Naive thymus-derived CD8-positive, alpha-beta T cell (primary cell): ENCODE results near the gene GRM5. TPM values are rescaled to one million over a fixed set of nuclear protein-coding genes. Genes with fewer than 3 reads are reported as not detected.
A peak's percentile ranks its signal among the peaks of the same experiment; 100 is the strongest.

Experiments
- ATAC-seq, 2 donors: fragments of 150-1000 bp; cut with Tn5 transposase in 1 of 2; sonication (Bioruptor Pico), chemical (Tn5 transposase) in 1 of 2; 1 replicate in 1 of 2; 2 replicates in 1 of 2; pipeline ENCODE4 v1.10.0; 2021; ENCODE audit warnings: mild to moderate bottlenecking in 2 of 2, moderate library complexity in 2 of 2
- POLR2A ChIA-PET: fragments of 350-600 bp; sonication (Branson Sonifier 250); formaldehyde crosslinking; loops from one replicate; lab custom pipeline; 2021; ENCODE audit warnings: antibody characterized with exemption; lab: Charles Lee
- DNase-seq, 10 donors: peaks; one replicate each; pipeline versions ENCODE4 v3.0.0 to v3.0.0-alpha.2; 2020 to 2022
- H3K27ac Mint-ChIP-seq, 10 donors: one replicate each; pipeline ENCODE4 v1.8.0; 2020 to 2022; ENCODE audit warnings: mild to moderate bottlenecking in 10 of 10, mixed read lengths in 10 of 10, moderate library complexity in 4 of 10, inconsistent platforms in 1 of 10
- H3K27me3 Mint-ChIP-seq, 5 donors: one replicate each; pipeline ENCODE4 v1.8.0; 2021 to 2022; ENCODE audit warnings: mixed read lengths in 5 of 5
- H3K36me3 Mint-ChIP-seq, 3 donors: one replicate each; pipeline ENCODE4 v1.8.0; 2020 to 2022; ENCODE audit warnings: mixed read lengths in 3 of 3, mild to moderate bottlenecking in 2 of 3, inconsistent platforms in 1 of 3
- H3K4me1 Mint-ChIP-seq, 4 donors: one replicate each; pipeline ENCODE4 v1.8.0; 2021 to 2022; ENCODE audit warnings: mixed read lengths in 4 of 4
- H3K4me3 Mint-ChIP-seq, 10 donors: one replicate each; pipeline ENCODE4 v1.8.0; 2020 to 2022; ENCODE audit warnings: mild to moderate bottlenecking in 10 of 10, mixed read lengths in 10 of 10, moderate library complexity in 6 of 10, inconsistent platforms in 1 of 10
- H3K9me3 Mint-ChIP-seq, 9 donors: one replicate each; pipeline ENCODE4 v1.8.0; 2020 to 2022; ENCODE audit warnings: mixed read lengths in 9 of 9, mild to moderate bottlenecking in 3 of 9, inconsistent platforms in 1 of 9, moderate library complexity in 1 of 9
- polyA plus RNA-seq, 3 donors: library from polyadenylated mRNA; unstranded; fragments of 300-500 nt; fragmentation: Illumina TruSeq; gene quantifications; one replicate each; pipeline ENCODE4 v1.2.3, GENCODE V29; 2021
- total RNA-seq, 8 experiments: library from RNA in 2 of 8; stranded (reverse) in 2 of 8; gene quantifications; one replicate each; pipeline ENCODE4 v1.2.3 and lab custom pipeline; 2021 to 2026

The GRM5 gene
- total and polyA plus RNA-seq, 5 experiments from 2014 or later = not detected

DNA sequence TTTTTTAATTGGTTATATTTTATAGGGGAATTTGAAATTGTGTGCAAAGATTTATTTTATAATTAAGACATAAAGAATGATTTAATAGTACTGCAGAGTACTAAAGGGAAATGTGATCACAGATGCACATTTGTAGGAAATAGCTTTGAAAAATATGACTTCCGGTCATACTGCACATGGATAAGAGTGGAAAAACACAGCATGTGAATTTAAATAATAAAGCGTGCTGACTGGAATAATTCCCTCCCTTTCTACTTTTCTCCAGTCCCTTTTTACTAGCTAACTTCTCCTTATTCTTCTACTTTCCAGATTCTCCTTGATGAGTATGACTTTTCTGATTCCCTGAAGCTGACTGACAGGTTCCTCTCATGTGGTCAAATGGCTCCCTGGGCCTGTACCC is 489.9 kb downstream of the GRM5 start:
- Mint-ChIP-seq H3K27ac (no peak overlapping the region), H3K36me3 (peaks cover 0 to 4% (median 0%) of the 10 kb centered on the region in 3 donors), H3K27me3 (peaks cover 0 to 13% (median 6%) of the 10 kb centered on the region in 5 donors), H3K4me3 (no peak overlapping the region), H3K9me3 (peaks cover 0 to 2% (median 0%) of the 10 kb centered on the region in 9 donors), H3K4me1 (no peaks in the 10 kb centered on the region)
- no peak for ATAC-seq
- POLR2A ChIA-PET = no interaction called here
- no peak for DNase-seq

DNA sequence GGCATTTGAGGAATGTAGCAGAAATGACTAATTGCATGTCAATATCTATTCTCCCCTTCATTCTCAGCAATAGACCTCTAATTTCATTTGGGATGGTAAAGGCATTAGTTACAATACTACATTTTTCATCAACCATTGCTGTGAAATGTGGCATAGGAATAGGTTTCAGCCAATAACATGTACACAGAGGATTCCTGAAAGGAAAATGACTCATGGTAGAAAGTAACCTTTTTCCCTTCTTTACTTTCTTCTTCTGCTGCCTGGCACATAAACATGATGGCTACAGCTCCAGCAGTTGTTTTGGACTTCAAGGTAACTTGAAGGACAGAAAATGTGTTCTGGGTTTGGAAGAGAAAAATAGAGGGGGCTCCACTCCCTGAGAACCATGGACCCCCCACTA is 496.4 kb downstream of the GRM5 start:
- H3K27me3 Mint-ChIP-seq = no peaks in the 10 kb centered on the region
- H3K9me3 Mint-ChIP-seq = no peaks in the 10 kb centered on the region
- DNase-seq = no peak
- ATAC-seq = no peak
- H3K36me3 Mint-ChIP-seq = no peaks in the 10 kb centered on the region
- no peaks in the 10 kb centered on the region for H3K4me1 Mint-ChIP-seq
- H3K27ac Mint-ChIP-seq = no peak overlapping the region
- no peak overlapping the region for H3K4me3 Mint-ChIP-seq
- POLR2A ChIA-PET = no interaction called here

DNA sequence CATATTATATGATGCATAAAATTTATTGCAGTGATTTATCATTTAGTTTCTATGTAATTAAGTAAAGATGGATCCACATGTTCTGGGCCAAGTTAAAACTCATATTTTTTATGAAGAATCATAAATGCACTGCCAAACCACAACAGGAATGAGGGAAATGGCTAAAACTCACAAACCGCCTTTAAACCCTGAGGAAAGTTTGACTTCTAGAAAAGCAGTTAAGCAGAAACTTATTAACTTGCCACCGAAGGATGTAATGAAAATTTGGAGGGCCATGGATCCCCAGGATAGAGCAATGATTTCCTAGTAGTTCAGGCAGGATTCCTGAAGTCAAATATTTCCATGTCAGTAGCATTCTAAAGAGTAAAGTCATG is 510.0 kb downstream of the GRM5 start:
- Mint-ChIP-seq H3K27me3 (peaks cover 0 to 4% (median 0%) of the 10 kb centered on the region in 5 donors), H3K4me3 (no peak overlapping the region)

DNA sequence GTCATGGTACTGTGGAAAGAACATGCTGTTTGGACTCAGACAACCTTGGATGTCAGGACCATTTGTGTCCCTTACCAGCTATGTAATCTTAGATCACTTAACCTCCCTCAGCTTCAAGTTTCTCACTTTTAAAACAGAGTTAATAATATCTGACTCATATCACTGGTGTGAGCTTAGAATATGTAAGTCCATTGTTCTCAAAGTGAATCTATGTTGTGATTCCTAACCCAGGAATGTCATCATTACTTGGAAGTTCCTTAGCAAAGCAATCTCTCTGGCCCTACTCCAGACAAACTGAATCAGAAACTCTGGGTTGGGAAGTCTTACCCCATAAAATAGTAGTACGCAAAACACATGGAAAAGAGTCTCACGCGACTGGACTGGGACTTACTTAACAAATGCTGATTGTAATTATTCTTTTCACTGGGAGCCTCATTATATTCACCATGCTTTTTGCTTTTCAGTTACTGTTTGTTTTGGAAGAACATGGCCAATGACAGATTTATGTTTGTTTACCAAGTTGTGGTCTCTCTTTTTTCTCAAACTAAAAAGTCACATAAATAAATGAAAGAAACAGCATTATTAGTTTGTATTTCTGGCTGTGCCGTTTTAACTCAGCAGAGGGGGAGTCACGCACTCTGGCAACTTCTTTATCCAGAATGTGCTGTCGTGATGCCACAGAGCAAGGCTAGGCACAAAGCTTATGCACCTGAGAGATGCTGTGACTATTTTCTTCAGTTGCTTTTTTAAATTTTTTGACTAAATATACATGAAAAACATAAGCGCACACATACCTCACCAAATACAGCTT is 510.6 kb downstream of the GRM5 start:
- DNase-seq = no peak
- Mint-ChIP-seq H3K27ac (no peak overlapping the region), H3K4me1 (peaks cover 0 to 5% (median 2%) of the 10 kb centered on the region in 4 donors), H3K9me3 (no peaks in the 10 kb centered on the region), H3K27me3 (peaks cover 0 to 4% (median 0%) of the 10 kb centered on the region in 5 donors), H3K36me3 (no peaks in the 10 kb centered on the region), H3K4me3 (no peak overlapping the region)
- no peak for ATAC-seq
- POLR2A ChIA-PET = interaction anchor here (0.6 kb wide), 1 partner anchor 337 kb away, joined by 3 read pairs; no protein-coding TSS in a partner anchor

More for the DNA sequence above, 510.0 kb downstream of the GRM5 start:
- DNase-seq (no peak), ATAC-seq (no peak)
- no peaks in the 10 kb centered on the region for H3K9me3 Mint-ChIP-seq
- H3K4me1 Mint-ChIP-seq = peaks cover 0 to 5% (median 2%) of the 10 kb centered on the region in 4 donors
- H3K36me3 Mint-ChIP-seq = no peaks in the 10 kb centered on the region
- POLR2A ChIA-PET = no interaction called here
- no peak overlapping the region for H3K27ac Mint-ChIP-seq

DNA sequence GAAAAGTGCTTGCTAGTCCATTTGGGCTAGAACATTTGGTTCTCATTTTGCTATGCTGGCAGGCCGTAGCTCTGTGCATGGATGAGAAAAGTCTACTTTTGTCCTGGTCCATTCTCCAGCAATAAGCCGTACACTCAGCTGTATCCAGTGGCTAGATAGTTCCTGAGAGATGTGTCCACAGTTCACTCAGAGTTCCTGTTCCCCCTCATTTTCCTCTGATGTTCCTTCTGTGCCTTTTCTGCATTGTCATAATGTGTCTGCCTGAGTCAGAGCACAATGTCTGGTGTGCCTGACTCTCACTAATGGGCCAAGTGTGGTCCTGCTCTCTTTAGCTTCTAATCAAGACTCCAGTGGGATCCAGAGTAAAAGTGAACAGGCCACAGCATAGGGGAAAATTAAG is 512.6 kb downstream of the GRM5 start:
- POLR2A ChIA-PET = no interaction called here
- DNase-seq = no peak
- Mint-ChIP-seq H3K36me3 (no peaks in the 10 kb centered on the region), H3K9me3 (no peaks in the 10 kb centered on the region), H3K27me3 (peaks cover 0 to 4% (median 0%) of the 10 kb centered on the region in 5 donors), H3K4me3 (no peak overlapping the region), H3K27ac (peak overlapping the region in 2 of 10 donors; percentile 64 to 81), H3K4me1 (peaks cover 0 to 5% (median 0%) of the 10 kb centered on the region in 4 donors)
- ATAC-seq = no peak

DNA sequence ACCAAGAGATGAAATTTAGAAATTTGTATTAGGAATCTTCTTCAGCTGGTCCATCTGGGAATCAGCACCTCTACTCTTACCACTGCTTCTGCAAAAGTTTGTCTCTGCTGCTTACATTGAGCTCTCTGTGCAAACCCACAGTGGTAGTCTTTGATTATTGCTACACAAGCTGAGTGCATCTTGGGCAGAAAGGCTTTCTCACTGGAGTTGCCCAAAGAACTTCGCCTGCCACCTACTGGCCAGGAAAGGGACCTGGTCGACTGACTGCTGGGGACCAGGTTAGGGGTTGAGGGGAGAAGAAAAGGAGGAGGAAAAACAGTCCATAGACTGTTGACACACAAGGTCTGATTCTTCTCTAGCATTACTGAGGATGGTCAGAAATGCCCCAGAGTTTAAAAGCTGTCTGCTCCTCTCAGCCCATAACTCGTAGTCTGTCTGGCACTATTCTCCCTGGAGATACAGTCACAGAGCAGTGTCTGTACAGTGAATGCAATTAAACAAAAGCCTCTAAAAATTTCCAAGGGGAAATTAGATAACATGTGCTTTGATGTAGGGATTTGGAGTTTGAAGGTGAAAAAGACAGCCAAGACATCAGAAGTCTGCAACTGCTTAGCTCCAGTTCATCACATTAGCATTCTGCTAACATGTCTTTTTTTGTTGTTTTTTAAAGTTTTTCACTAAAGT is 513.3 kb downstream of the GRM5 start:
- POLR2A ChIA-PET = interaction anchor here (0.7 kb wide), 1 partner anchor 353 kb away, joined by 4 read pairs; no protein-coding TSS in a partner anchor
- ATAC-seq = peak; percentile 68 to 74
- H3K27me3 Mint-ChIP-seq = peaks cover 0 to 4% (median 0%) of the 10 kb centered on the region in 5 donors
- H3K4me3 Mint-ChIP-seq = no peak overlapping the region
- peak in 9 of 10 donors; percentile 7 to 72 (median 35) for DNase-seq
- H3K4me1 Mint-ChIP-seq = peaks cover 0 to 5% (median 0%) of the 10 kb centered on the region in 4 donors
- no peaks in the 10 kb centered on the region for H3K9me3 Mint-ChIP-seq
- no peak overlapping the region for H3K27ac Mint-ChIP-seq
- no peaks in the 10 kb centered on the region for H3K36me3 Mint-ChIP-seq

DNA sequence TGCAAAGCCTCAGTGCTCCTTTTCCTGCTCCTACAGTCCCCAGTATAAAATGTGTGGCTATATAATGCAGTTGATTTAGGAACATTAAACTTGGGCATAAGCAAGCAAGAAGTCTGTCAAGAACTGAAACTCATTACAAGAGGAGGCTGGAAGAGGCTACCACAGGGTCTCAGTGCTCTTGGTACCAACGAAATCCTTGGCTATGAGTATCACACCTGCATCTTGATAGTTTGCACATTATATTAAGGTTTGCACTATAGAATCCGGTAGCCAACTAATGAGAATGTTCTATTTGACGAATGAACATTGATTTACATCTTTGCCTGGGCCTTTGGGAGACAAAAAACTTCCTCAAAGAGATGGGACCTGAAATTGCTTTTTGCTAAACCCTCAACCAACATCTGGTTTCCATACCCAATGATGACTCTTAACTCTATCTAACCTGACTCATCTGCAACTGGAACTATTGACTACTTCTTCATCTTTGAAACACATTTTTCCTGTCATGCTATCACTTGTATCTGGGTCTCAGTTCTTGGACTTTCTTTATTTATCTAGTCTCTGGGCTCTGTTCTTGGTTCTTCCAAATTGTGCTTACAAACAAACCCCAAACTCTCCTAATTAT is 521.0 kb downstream of the GRM5 start:
- peak overlapping the region in 1 of 10 donors; percentile 72 for H3K27ac Mint-ChIP-seq
- H3K9me3 Mint-ChIP-seq = no peaks in the 10 kb centered on the region
- H3K27me3 Mint-ChIP-seq = peaks cover 0 to 3% (median 0%) of the 10 kb centered on the region in 5 donors
- POLR2A ChIA-PET = no interaction called here
- H3K36me3 Mint-ChIP-seq = no peaks in the 10 kb centered on the region
- DNase-seq (no peak), ATAC-seq (no peak)
- H3K4me1 Mint-ChIP-seq = peaks cover 3 to 7% (median 4%) of the 10 kb centered on the region in 4 donors
- no peak overlapping the region for H3K4me3 Mint-ChIP-seq

DNA sequence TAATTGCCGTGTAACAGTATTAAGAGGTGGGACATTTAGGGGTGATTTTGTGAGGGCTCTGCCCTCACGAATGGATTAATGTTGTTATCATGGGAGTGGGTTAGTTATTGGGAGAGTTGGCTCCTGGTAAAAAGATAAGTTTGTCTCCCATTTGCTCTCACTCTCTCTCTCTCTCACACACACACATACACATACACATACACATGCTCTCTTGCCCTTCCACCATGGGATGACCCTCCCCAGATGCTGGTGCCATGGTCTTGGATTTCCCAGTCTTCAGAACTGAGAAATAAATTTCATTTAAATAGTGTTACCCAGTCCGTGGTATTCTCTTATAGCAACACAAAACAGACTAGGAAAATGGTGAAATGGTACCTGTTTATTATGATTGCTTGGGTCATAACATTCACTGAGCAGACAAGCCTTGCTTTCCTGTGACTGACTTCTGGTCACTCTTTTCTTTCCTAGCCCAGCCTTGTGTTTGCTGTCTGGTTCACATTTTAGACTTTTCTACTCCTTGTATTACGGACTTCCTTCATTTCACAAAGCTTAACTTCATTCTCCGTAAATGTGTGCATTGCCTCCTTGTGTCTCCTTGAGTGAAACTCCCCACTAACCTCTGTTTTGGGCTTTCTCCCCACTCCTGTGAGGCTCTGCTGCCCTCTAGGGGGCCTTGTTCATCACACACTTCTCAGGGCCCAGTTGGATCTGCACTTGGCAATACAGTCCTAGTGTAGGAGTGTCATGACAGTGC is 521.7 kb downstream of the GRM5 start:
- Mint-ChIP-seq H3K36me3 (no peaks in the 10 kb centered on the region), H3K4me1 (peaks cover 3 to 7% (median 4%) of the 10 kb centered on the region in 4 donors), H3K27ac (peak overlapping the region in 2 of 10 donors; percentile 28 to 72), H3K27me3 (peaks cover 0 to 3% (median 0%) of the 10 kb centered on the region in 5 donors), H3K4me3 (no peak overlapping the region), H3K9me3 (no peaks in the 10 kb centered on the region)
- POLR2A ChIA-PET = no interaction called here
- peak; percentile 51 to 84 (median 69) for DNase-seq
- ATAC-seq = peak; percentile 92 to 97

DNA sequence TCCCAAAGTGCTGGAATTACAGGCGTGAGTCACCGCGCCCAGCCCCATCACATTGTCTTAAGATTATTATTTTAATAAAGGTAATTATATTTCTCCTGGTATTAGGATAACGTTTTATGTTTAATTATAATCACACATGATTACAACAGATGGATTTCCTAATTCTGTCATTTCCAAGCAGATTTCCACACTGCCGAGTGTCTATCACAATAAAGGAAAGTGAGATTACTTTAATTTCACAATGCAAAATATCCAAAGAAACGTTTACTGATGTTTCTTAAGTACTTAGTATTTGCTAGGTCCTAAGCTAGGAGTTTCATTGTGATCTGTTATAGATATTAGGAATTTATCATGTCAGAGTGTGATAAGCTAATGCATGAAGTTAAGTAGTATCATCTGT is 524.8 kb downstream of the GRM5 start:
- ATAC-seq = no peak

DNA sequence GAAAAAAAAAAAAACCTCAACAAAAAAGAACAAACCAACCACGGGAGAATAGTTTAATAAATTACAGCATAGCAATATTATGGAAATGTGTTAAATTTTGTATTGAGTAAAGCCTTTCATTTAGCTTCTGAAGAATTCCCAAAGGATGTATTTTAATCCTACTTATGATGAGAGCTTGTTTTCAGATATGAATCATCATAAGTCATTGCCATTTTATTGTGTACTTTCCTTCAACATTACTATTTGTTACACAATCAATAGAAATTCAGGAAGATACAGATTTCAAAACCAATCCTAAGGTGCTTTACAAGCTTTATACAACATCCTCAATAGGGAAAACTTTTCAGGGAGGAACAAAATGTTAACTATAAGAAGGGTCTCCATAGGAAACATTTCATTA is 527.7 kb downstream of the GRM5 start:
- Mint-ChIP-seq H3K27ac (no peak overlapping the region), H3K27me3 (peaks cover 0 to 5% (median 0%) of the 10 kb centered on the region in 5 donors), H3K36me3 (no peaks in the 10 kb centered on the region), H3K4me1 (peaks cover 0 to 2% (median 0%) of the 10 kb centered on the region in 4 donors), H3K9me3 (no peaks in the 10 kb centered on the region), H3K4me3 (no peak overlapping the region)
- ATAC-seq = no peak
- POLR2A ChIA-PET = no interaction called here
- no peak for DNase-seq

More for the DNA sequence above, 524.8 kb downstream of the GRM5 start:
- POLR2A ChIA-PET = no interaction called here
- Mint-ChIP-seq H3K27ac (no peak overlapping the region), H3K9me3 (no peaks in the 10 kb centered on the region), H3K4me1 (peaks cover 3 to 7% (median 5%) of the 10 kb centered on the region in 4 donors), H3K4me3 (no peak overlapping the region), H3K27me3 (peaks cover 0 to 3% (median 0%) of the 10 kb centered on the region in 5 donors), H3K36me3 (no peaks in the 10 kb centered on the region)
- no peak for DNase-seq

DNA sequence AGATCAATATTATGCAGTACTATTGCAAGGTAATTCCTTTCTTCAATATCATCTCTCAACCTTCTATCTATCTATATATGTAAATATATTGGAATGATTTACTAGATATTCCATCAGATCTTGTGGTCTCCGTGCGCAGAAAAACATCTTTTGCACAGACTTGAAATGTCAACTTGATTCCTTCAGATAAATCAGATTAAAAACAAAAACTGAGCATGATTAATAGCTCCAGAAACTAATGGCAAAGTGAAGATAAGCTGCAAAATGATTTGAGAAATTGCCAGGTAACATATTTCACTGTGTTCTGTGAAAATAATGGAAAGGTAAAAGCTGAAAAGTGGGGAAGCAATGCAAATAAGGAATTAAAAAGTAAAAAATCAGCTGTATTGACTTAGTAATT is 528.2 kb downstream of the GRM5 start:
- DNase-seq (no peak), ATAC-seq (no peak)
- POLR2A ChIA-PET = no interaction called here
- no peak overlapping the region for H3K27ac Mint-ChIP-seq
- H3K4me1 Mint-ChIP-seq = peaks cover 0 to 2% (median 0%) of the 10 kb centered on the region in 4 donors
- H3K4me3 Mint-ChIP-seq = no peak overlapping the region
- no peaks in the 10 kb centered on the region for H3K9me3 Mint-ChIP-seq
- H3K27me3 Mint-ChIP-seq = peaks cover 0 to 7% (median 0%) of the 10 kb centered on the region in 5 donors
- H3K36me3 Mint-ChIP-seq = no peaks in the 10 kb centered on the region
